ENCODE measurements around the gene SMYD3. TPM values are rescaled to one million over a fixed set of nuclear protein-coding genes. Genes with fewer than 3 reads are reported as not detected.

SMYD3 gene
- total and polyA plus RNA-seq, 2 of the 13 experiments (the other 11 are each of a cell fraction or from before 2014, with no cell fraction given), result 27.7 to 35.8 TPM

GRCh38 chr1:246144931-246145330 lies 362.1 kb downstream of the SMYD3 start:
- Histone ChIP-seq H3K4me3 (replicated peaks in 1 of 3; ENCODE audit: insufficient read depth in 1 of 3, low read depth in 2 of 3, low read length in 3 of 3) (no peak overlapping the region), H3K27me3 (ENCODE audit: control insufficient read depth in 1 of 2, insufficient read depth in 2 of 2, low read length in 2 of 2) (no peaks in the 10 kb centered on the region), H3K79me2 (ENCODE audit: insufficient read depth, low read length) (no peaks in the 10 kb centered on the region), H2AFZ (ENCODE audit: low read length) (no peak overlapping the region), H3K4me1 (ENCODE audit: insufficient read depth, low read length) (no peaks in the 10 kb centered on the region), H3K4me2 (ENCODE audit: low read depth, low read length) (no peak overlapping the region), H3K9me3 (ENCODE audit: low read length) (no peaks in the 10 kb centered on the region), H4K20me1 (ENCODE audit: insufficient read depth, low read length) (no peaks in the 10 kb centered on the region), H3K36me3 (replicated peaks in 1 of 2; ENCODE audit: control insufficient read depth in 1 of 2, insufficient read depth in 2 of 2, low read length in 2 of 2) (no peaks in the 10 kb centered on the region), H3K9ac (ENCODE audit: insufficient read depth, low read depth, low read length) (no peak overlapping the region), H3K27ac (ENCODE audit: extremely low read length, insufficient read depth, low read length) (no peak overlapping the region)
- intact Hi-C loops (cut with micrococcal nuclease; ENCODE audit: unreplicated experiment), result no loop called here
- BruUV-seq (replicated peaks), result no TSS peak
- in situ Hi-C loops (cut with HindIII; ENCODE audit: extremely low pct_ligation_motif_present, low pct_unique_long_range_greater_than_20kb), result no loop called here
- CTCF ChIA-PET (ENCODE audit: low intra/inter-chr PET ratio, low total read pairs), result no interaction called here
- DNase-seq (ENCODE audit: low spot score) (no peak), FAIRE-seq (no peak), ATAC-seq (no peak)
- POLR2A ChIA-PET, result no interaction called here
- 97% methylated on average over 3 of the region's 3 CpGs for WGBS (ENCODE audit: low lambda C conversion rate)
- TF ChIP-seq KAT2B (IDR thresholded peaks at IDR 0.05; ENCODE audit: borderline replicate concordance, low read depth, low read length) (no peak), THYN1 (CRISPR knock-in tag; IDR thresholded peaks at IDR 0.05; ENCODE audit: borderline replicate concordance, low read depth) (no peak), NFIC (IDR thresholded peaks at IDR 0.05; ENCODE audit: low read length) (no peak), ZSCAN20 (CRISPR knock-in tag; IDR thresholded peaks at IDR 0.05; ENCODE audit: borderline replicate concordance) (no peak), ATF1 (CRISPR knock-in tag; IDR thresholded peaks at IDR 0.05) (no peak), RFXANK (CRISPR knock-in tag; IDR thresholded peaks at IDR 0.05) (no peak), CEBPB (IDR thresholded peaks at IDR 0.05; ENCODE audit: borderline replicate concordance, low read depth, low read length) (no peak), ASH2L (IDR thresholded peaks at IDR 0.05; ENCODE audit: insufficient read length, low read depth, low read length) (no peak), ZNF550 (CRISPR knock-in tag; IDR thresholded peaks at IDR 0.05; ENCODE audit: borderline replicate concordance) (no peak), SP5 (CRISPR knock-in tag; IDR thresholded peaks at IDR 0.05; ENCODE audit: borderline replicate concordance, low read depth) (no peak), IRF2 (CRISPR knock-in tag; IDR thresholded peaks at IDR 0.05) (no peak), IKZF1 (IDR thresholded peaks at IDR 0.05) (no peak), ZSCAN12 (CRISPR knock-in tag; IDR thresholded peaks at IDR 0.05) (no peak), ZNF629 (CRISPR knock-in tag; conservative IDR thresholded peaks at IDR 0.05) (no peak), MATR3 (CRISPR knock-in tag; IDR thresholded peaks at IDR 0.05) (no peak), MEIS1 (CRISPR knock-in tag; IDR thresholded peaks at IDR 0.05; ENCODE audit: borderline replicate concordance) (no peak), ZNF792 (CRISPR knock-in tag; IDR thresholded peaks at IDR 0.05) (no peak)
